RWPE2 (cell line): ENCODE results near the gene ENAH.

Experiments used
- ATAC-seq: fragments of 200-7000 bp; cut with Tn5 transposase; 3 replicates; pipeline ENCODE4 v1.9.1; 2021; ENCODE audit warnings: low read depth
- DNase-seq: peaks from one replicate; pipeline ENCODE4 v3.0.0-alpha.2; 2020; ENCODE audit warnings: low spot score
- H3K27ac ChIP-seq: fragments of 450-650 bp; 2 replicates; pipeline ENCODE4 v1.5.1; 2017; ENCODE audit warnings: mild to moderate bottlenecking; ENCODE audit not compliant: poor library complexity, severe bottlenecking
- H3K27me3 ChIP-seq: fragments of 250-450 bp; sonication (Bioruptor Pico); 2 replicates; pipeline ENCODE4 v1.5.1; 2021; ENCODE audit warnings: mild to moderate bottlenecking, moderate library complexity; ENCODE audit not compliant: insufficient read depth, poor library complexity, severe bottlenecking
- H3K36me3 ChIP-seq: fragments of 250-450 bp; sonication (Bioruptor Pico); 2 replicates; pipeline ENCODE4 v1.5.1; 2020; ENCODE audit warnings: low read depth, mild to moderate bottlenecking, moderate library complexity
- H3K4me1 ChIP-seq: fragments of 250-450 bp; sonication (Bioruptor Pico); 2 replicates; pipeline ENCODE4 v1.5.1; 2021; ENCODE audit warnings: mild to moderate bottlenecking, moderate library complexity; ENCODE audit not compliant: insufficient read depth, poor library complexity, severe bottlenecking
- H3K4me3 ChIP-seq: fragments of 250-450 bp; sonication (Bioruptor Pico); 2 replicates; pipeline ENCODE4 v1.5.1; 2021; ENCODE audit warnings: mild to moderate bottlenecking, moderate library complexity; ENCODE audit not compliant: severe bottlenecking
- H3K9me3 ChIP-seq: fragments of 250-450 bp; sonication (Bioruptor Pico); 2 replicates; pipeline ENCODE4 v1.5.1; 2021; ENCODE audit warnings: mild to moderate bottlenecking, moderate library complexity; ENCODE audit not compliant: severe bottlenecking
- TF ChIP-seq, protein P1 (sequence below): fragments of 450-650 bp; IDR thresholded peaks from one replicate; pipeline ENCODE4 v1.5.1; 2017; ENCODE audit warnings: mild to moderate bottlenecking, moderate library complexity; ENCODE audit not compliant: poor library complexity, severe bottlenecking

The ENAH gene

DNA sequence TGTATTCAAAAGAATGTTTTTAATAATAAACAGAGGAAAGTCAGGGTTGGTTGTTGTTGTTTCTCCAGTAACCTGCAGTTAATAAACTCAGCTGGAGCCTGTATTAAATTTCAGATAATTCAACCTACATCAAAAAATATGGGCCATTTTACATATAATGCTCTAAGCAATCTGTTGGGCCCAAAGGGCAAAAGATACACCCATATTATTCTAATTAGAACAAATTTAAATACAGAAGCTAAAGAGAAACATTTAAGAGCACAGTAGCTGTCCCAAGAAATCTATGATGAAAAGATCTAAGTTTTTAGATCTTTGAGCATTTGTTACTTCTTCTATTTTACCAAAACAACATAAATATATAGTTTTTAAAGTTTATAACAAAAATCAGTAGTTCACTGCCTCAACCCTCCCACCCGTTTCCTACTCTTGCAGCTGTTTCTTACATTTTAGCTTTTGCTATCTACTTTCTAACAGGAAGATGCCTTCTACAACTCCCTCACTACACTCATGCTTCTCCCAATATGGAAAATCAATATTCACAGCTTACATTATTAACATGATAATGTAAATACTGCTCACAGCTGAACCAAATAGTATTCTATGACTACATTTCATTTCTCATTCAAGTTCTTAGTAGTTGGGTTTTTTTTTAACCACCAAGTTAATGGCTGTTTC is 130.2 kb downstream of the ENAH start:
- Histone ChIP-seq H3K27me3 (no peaks in the 10 kb centered on the region), H3K9me3 (no peaks in the 10 kb centered on the region), H3K27ac (no peak overlapping the region), H3K4me1 (no peaks in the 10 kb centered on the region), H3K36me3 (peaks cover 5% of the 10 kb centered on the region; the same call in 1 of the 2 replicates), H3K4me3 (no peak overlapping the region)
- TF ChIP-seq, protein P1, sequence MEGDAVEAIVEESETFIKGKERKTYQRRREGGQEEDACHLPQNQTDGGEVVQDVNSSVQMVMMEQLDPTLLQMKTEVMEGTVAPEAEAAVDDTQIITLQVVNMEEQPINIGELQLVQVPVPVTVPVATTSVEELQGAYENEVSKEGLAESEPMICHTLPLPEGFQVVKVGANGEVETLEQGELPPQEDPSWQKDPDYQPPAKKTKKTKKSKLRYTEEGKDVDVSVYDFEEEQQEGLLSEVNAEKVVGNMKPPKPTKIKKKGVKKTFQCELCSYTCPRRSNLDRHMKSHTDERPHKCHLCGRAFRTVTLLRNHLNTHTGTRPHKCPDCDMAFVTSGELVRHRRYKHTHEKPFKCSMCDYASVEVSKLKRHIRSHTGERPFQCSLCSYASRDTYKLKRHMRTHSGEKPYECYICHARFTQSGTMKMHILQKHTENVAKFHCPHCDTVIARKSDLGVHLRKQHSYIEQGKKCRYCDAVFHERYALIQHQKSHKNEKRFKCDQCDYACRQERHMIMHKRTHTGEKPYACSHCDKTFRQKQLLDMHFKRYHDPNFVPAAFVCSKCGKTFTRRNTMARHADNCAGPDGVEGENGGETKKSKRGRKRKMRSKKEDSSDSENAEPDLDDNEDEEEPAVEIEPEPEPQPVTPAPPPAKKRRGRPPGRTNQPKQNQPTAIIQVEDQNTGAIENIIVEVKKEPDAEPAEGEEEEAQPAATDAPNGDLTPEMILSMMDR = no peak
- DNase-seq (no peak), ATAC-seq (no peak)

DNA sequence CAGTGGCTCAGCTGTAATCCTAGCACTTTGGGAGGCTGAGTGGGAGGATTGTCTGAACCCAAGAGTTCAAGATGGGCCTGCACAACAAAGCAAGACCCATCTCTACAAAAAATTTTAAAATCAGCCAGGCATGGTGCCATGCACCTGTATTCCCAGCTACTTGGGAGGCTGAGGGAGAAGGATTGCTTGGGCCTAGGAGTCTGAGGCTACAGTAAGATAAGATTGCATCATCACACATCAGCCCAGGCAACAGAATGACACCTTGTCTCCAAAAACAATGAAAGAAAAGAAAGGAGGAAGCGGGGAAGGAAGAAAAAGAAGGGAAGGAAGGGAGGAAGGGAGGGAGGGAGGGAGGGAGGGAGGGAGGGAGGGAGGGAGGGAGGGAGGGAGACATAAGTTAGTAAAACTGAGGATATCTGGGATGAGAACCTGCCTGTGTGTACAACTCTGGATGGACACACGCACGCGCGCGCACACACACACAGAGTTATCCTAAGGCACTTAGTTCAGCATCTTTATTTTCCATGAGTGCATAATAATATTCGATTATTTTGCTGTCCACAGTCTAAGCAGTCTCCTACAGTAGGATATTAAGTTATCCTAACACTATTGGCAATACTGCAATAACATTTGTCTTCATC is 132.2 kb downstream of the ENAH start:
- H3K4me1 ChIP-seq = no peaks in the 10 kb centered on the region
- no peak for DNase-seq
- H3K9me3 ChIP-seq = no peaks in the 10 kb centered on the region
- H3K27ac ChIP-seq = no peak overlapping the region
- peaks cover 5% of the 10 kb centered on the region; the same call in 1 of the 2 replicates for H3K36me3 ChIP-seq
- TF ChIP-seq, protein P1 = no peak
- H3K27me3 ChIP-seq = no peaks in the 10 kb centered on the region
- no peak for ATAC-seq
- H3K4me3 ChIP-seq = no peak overlapping the region

DNA sequence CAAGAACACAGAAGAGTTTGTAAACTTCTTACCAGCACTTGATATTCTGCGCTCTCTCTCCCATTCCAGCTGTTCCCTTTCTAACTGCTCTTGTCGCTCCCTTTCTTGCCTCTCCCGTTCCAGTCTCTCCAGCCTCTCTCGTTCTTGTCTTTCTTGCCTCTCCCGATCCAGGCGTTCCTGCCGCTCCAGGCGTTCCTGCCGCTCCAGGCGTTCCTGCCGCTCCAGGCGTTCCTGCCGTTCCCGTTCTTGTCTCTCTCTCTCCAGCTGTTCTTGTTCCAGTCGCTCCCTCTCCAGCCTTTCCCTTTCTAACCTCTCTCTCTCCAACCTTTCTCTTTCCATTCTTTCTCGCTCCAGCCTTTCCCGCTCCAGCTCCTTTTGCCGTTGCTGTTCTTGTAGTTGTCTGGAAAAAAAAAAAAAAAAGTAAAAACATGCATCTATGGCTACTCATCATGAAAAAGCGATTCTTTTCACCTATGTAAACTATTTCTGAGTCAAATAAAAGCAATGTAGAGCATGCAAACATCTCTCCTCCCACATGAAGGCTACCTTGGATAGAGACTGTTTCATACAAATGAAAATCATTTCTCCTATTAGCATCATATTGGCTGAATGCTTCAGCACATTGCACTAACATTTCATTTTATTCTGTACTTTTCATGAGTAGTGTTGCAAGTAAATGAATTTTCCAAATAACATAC is 133.6 kb downstream of the ENAH start:
- no peaks in the 10 kb centered on the region for H3K27me3 ChIP-seq
- ATAC-seq (no peak), DNase-seq (no peak)
- no peak overlapping the region for H3K4me3 ChIP-seq
- no peaks in the 10 kb centered on the region for H3K4me1 ChIP-seq
- H3K27ac ChIP-seq = no peak overlapping the region
- TF ChIP-seq, protein P1 = no peak
- H3K36me3 ChIP-seq = peaks cover 5% of the 10 kb centered on the region; the same call in 1 of the 2 replicates
- no peaks in the 10 kb centered on the region for H3K9me3 ChIP-seq

DNA sequence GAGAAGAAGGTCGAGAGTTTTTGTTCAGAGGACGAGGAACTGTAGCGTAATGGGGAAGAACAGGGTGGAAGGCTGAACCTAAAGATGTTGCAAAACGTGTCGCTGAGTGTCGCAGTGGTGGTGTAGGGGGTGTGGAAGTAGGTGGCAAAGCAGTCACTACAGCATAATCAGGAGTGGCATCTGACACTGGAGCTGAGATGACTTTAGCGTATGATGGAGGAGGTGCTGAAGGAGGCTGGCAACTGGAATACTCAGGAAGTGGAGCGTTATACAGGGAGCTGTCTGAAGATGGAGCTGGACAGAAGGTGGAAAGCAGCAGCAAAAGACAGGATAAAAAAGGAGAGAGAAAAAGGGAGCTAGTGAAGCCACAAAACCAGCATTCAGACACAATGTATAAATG is 135.2 kb downstream of the ENAH start:
- TF ChIP-seq, protein P1 = no peak
- no peaks in the 10 kb centered on the region for H3K27me3 ChIP-seq
- no peaks in the 10 kb centered on the region for H3K9me3 ChIP-seq
- peaks cover 5% of the 10 kb centered on the region; the same call in 1 of the 2 replicates for H3K36me3 ChIP-seq
- H3K4me1 ChIP-seq = no peaks in the 10 kb centered on the region
- no peak overlapping the region for H3K27ac ChIP-seq
- DNase-seq (no peak), ATAC-seq (no peak)
- no peak overlapping the region for H3K4me3 ChIP-seq
